Measurements from ENCODE around the gene NCBP1.
"Not testable (repeated sequence)": the region's sequence is repeated elsewhere in the genome, so short reads cannot be mapped to it uniquely, and the experiment has no call there.

NCBP1 gene, protein sequence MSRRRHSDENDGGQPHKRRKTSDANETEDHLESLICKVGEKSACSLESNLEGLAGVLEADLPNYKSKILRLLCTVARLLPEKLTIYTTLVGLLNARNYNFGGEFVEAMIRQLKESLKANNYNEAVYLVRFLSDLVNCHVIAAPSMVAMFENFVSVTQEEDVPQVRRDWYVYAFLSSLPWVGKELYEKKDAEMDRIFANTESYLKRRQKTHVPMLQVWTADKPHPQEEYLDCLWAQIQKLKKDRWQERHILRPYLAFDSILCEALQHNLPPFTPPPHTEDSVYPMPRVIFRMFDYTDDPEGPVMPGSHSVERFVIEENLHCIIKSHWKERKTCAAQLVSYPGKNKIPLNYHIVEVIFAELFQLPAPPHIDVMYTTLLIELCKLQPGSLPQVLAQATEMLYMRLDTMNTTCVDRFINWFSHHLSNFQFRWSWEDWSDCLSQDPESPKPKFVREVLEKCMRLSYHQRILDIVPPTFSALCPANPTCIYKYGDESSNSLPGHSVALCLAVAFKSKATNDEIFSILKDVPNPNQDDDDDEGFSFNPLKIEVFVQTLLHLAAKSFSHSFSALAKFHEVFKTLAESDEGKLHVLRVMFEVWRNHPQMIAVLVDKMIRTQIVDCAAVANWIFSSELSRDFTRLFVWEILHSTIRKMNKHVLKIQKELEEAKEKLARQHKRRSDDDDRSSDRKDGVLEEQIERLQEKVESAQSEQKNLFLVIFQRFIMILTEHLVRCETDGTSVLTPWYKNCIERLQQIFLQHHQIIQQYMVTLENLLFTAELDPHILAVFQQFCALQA
- 32.7 to 99.1 (median 71.1) reads per million in 17 experiments for total RNA-seq

DNA sequence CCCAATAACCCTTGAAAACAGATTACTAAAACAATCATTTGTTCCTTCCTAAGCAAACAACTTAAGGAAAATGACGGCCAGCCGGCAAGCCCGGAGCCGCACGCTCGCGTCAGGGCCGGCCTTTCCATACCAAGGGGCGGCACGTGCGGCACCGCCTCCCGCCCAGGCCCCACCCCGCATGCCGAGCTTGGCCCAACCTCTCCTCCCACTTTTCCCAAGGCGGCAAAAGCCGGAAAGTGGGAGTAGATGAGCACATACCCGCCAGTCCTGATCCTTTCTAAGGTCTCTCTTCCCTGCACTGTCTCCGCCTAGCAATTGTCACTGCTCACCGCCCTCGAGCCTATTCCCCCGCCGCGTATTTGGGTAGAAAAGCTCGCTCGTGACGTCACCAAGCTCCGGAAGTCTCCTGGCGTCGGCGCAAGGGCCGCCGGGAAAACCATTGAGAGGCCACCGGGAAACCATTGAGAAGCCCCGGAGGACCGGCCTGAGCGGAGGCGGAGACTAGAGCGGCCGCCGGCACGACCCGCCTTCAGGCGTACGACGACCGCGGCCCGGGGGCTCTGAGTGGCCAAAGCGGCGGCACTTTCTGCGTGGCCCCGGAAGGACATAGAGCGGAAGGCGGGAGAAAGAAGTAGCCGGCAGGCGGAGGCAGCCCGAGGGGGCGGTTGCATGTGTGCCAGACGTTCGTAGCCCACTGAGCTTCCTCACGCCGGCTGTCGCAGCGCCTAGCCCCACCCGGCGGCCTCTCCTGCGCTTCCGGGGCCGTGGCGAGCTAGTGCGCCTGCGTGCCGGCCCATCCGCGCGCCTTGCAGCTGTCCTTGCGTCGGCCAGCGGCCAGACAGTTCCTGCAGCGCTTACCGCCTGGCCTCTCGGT, at the start of gene NCBP1, which contains the start of gene TSTD2:
TSS of gene NCBP1 (plus strand) at position 837 of the 874 bp plus-strand sequence. CDS start 61 bp downstream, outside the sequence.
TSS of gene TSTD2 (minus strand) at position 384 of the 874 bp plus-strand sequence. CDS start 5,806 bp downstream, outside the sequence.
- peak; percentile 98 to 99 (median 99) for DNase-seq

DNA sequence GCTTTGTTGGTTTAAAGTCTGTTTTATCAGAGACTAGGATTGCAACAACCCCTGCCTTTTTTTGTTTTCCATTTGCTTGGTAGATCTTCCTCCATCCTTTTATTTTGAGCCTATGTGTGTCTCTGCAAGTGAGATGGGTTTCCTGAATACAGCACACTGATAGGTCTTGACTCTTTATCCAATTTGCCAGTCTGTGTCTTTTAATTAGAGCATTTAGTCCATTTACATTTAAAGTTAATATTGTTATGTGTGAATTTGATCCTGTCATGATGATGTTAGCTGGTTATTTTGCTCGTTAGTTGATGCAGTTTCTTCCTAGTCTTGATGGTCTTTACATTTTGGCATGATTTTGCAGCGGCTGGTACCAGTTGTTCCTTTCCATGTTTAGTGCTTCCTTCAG, 48.8 kb upstream of the NCBP1 start:
- not testable (repeated sequence) for DNase-seq

DNA sequence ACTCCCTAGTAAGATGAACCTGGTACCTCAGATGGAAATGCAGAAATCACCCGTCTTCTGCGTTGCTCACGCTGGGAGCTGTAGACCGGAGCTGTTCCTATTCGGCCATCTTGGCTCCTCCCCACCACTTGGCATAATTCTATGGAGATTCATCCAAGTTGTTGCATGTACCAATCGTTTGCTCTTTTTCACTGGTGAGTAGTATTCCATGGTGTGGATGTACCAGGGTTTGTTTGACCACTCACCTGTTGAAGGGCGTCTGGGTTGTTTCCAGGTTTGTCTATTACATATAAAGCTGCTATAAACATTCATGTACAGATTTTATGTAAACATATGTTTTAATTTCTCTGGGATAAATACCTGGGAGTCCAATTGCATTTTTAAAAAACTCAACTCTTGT, 46.7 kb upstream of the NCBP1 start:
- not testable (repeated sequence) for DNase-seq

DNA sequence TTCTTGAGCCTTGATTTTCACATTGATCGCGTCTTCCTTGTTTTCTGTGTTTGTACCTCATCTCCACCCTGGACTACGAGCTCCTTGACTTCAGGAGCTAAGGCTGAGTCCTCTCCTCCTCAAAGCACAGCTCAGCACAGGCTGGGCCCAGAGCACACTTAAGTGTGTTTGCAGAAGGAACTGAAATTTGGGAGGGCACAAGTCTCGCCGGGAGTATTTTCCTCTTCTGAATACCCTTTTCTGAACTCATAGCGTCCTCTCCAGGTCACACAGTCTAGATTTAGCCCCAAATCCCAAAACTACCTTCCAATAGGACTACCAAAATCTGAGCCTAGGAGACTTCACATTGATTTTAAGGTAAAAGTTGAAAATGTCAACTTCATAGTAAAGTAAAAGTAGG, 42.1 kb upstream of the NCBP1 start:
- peak in 1 of 4 experiments; percentile 14 for DNase-seq

DNA sequence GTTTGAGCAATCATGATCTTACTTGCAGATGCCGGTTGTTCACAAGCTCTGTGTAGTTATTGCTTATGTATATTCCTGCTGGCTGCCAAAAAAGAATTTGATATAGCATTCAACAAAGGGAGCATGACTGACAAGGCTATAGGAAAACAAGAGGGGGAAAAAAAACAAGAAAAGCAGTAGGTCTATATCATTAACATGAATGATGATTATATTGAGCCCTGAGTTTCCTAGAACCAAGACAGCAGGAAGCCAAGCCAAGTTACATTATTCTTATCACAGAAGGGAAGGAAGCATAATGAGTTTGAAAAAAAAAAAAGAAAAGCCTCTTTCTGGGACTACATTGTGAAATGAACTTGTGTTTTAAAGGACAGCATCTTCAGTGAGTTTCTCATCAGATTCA, 41.5 kb upstream of the NCBP1 start:
- no peak for DNase-seq

DNA sequence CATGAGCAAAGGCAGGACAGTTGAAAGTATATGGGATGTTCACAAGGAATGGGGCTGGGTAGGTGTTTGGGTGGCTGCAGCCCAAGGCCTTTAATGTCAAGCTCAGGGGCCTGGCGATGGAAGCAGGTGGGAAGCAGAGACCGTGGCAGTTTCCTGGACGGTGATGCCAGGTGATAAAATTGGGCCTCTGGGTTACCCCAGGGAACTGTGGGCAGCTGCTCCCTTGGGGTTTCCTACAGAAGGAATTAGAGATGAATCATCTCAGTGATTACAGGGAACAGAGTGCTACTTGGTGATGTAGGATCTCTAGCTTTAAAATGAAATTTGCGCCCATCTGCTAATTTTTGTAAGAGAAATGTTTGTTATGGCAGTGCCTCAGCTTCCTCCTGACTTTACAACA, 39.7 kb upstream of the NCBP1 start:
- no peak for DNase-seq

DNA sequence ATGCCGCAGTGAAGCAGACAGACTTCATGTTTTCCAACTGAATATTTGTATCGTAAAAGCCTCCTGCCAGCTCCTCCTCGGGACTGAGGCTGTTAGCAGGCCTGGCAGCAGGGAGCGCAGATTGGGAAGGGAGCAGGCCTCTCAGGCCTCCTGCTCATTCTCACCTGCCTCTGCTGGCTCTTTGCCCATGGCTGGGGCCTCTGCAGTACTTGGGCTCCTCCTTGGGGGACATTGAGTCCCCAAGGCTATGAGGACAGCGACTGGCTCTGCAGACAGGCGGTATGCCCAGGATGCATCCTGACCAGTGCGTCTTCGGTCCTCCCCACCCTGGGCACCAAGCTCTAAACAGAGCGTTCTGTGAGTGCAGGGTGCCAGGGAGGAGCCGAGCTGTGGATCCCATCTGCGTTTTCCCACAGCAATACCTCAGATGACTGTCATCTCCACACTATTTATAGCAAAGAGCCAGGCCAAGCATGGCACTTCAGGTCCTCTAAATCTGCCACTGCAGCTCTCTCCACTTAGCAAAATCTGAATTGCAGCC, 39.2 kb upstream of the NCBP1 start:
- no peak for DNase-seq

DNA sequence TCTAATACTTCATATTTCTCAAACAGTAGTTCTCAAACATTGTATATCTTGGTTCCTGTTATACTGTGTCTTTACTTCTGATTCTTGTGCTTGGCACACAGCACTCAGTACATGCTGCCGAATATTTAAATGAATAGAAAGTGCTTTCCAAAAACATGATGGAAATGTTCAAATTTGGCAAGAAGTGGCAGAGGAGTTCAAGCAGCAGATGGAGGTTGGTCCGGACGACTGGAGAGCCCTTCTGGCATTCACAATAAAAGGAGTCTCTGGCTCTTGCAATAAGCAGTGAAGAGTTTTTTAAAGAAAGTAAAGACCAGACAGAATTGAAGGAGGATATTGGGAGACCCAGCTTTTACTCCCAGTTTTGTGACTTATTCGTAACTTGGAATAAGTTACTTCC, 36.7 kb upstream of the NCBP1 start:
- no peak for DNase-seq

DNA sequence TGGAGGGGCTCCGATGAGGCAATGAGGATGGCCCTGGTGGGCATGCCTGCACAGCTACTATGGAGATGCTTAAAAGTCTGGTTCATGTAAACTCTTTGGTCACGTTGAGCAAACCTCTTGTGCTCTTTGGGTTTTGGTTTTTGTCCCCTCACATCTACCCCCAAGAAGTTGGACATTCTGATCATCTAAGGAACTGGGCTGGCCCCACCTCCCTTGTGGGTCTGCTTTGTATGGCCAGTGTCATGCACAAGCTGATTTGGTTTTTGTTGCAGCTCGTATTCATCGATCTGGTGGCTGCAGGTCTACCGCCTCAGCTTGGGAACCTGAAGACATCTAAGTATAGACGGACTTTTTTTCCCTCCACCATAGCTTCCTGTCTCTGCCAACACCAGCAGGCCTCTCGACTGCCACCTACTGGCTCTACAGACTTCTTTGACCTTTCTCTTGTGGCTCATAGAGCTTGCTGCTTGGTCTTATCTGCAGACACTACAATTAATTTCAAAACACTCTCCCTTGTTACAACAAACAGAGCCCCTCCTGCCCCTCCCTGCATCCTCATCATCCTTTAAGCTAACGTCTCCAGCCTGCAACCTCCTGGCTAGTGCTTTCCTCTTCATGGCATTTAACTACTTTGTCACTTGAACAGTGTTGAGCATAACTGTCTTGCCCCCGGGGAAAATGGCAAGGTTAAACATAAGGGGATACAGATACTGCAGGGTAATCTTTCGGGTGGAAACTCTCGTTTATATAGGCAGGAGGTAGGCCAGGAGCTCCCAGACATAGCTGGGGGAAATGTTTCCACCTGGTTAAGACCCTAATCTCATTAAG, 34.9 kb upstream of the NCBP1 start:
- peak; percentile 79 to 86 (median 84) for DNase-seq

DNA sequence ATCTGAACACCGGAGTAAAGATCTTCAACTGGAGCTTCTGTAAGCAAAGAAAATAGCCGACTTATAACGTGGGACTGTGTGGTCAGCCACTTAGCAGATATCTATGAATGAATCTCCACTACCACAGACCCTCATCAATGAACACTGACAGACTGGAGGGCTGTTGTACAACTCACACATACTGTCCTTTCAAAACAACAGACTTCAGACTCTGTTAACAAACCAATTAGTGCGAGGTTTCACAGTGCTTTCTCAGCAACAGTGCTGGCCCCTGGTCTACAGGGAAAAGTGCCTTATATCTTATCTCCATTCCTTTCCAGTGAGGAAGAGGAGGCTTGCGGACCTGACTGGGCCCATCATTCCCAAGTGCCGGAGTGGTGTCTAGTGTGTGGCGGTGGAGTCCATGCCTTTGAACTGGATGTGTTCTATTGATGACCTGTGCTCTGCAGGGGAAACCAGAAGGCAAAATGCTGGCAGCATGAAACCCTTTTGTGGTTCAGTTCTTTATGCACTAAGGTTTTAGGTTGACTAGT, 34.2 kb upstream of the NCBP1 start:
- no peak for DNase-seq

DNA sequence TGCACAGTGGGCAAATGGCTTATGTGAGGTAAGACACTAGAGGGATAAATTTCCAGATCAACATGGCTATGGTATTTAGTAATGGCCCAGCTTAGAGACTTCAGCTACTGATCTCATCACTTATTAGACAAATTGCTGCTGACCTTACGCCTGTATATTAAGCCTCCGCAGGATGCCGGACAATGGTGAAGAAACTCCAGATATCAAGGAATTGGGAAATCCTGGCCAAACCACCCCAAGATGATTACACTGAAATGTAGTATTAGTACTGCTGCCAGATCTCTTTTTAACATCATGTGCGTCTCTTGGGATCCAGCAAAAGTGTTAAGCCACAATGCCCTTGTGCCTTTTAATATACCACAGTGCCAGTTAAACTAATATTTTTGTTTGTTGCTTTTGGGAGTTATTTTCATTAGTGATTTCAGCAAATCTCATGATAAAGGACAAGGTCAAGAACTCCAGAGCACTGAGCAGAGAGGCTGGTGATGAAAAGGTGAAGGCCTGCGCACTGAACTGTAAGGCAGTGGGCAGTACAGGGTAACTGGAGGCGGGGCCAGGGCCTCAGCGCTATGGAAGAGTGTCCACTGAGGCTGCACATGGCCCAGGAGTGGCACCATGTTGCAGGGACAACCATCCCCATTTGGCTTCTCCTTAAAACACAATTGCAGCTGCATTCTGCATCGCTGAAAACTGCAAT, 32.9 kb upstream of the NCBP1 start:
- no peak for DNase-seq

DNA sequence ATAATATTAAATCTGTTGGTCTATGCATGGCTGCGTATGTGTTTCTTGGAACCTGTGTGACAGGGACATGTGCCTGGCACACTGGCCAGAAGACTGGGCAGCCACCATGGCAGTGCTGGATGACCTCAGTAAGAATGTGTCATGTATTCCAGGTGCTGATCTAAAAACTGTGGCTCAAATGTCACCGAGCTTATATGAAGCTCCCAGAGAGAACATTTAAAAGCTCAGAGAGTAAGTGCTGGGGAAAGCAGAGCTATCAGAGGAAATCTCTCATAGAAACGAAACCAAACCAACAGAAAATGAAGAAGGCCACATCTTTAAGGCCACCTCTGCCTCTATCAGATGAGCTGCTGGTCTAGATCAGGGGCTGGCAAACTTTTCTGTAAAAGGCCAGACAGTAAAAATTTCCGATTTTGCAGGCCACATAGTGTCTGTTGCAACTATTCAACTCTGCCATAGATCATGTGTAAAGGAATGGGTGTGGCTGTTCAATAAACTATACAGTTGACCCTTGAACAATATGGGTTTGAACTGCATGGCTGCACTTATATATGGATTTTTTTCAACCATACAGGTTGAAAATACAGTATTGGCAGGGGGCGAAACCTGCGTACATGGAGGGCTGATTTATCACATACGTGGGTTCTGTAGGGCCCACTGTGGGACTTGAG, 32.3 kb upstream of the NCBP1 start:
- DNase-seq, result no peak

DNA sequence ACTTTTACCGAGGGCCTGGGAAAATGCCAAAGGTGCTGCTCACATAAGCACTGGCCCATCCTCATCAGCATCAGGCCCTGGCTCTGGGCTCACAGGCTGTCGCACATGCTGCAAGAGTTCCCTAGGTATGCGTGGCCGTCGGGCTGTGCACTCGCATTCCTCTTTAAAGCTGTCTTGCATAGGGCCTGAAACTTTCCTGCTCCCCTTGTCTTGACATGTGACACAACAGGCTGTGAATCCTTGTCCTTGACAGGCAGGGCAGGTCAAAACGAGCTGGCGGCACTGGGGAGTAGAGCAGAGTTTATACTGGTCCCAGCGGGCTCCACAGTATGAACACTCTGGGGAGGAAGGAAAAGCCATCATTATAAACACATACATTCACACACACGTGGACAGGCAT, 31.2 kb upstream of the NCBP1 start:
- DNase-seq, result no peak

DNA sequence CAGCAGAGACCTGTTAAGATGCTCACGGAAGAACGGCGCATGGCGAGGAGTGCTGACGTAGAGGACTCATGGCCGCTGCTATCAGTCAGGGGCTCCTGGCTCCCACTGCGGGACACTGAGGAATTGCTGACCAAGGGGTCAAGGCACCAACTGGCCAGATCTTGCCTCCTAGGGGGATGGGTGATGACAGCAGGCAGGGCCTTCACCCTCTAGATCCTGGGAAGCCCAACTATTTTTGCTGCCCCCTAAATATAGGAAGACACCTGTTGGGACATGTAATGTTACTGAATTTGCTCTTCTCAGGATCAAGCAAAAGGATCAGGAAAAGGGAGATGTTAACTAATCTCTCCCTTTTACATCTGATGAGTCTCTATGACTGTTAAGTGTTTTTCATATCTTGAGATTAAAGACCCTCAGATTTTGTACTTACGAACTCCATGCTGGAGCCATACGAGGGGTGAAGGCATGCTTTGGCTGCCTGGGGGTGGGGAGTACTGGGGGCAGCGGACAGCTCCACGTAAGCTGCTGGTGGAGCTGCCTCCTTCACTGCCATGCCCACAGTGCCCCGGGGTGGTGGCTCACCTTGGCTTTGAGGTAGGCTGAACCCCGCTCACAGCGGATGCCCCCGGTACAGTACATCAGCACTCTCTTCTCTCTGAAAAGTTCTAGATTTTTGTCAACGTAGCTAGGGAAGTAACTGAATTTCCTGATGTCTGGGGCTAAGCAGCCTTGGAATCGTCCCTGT, 28.5 kb upstream of the NCBP1 start:
- no peak for DNase-seq

DNA sequence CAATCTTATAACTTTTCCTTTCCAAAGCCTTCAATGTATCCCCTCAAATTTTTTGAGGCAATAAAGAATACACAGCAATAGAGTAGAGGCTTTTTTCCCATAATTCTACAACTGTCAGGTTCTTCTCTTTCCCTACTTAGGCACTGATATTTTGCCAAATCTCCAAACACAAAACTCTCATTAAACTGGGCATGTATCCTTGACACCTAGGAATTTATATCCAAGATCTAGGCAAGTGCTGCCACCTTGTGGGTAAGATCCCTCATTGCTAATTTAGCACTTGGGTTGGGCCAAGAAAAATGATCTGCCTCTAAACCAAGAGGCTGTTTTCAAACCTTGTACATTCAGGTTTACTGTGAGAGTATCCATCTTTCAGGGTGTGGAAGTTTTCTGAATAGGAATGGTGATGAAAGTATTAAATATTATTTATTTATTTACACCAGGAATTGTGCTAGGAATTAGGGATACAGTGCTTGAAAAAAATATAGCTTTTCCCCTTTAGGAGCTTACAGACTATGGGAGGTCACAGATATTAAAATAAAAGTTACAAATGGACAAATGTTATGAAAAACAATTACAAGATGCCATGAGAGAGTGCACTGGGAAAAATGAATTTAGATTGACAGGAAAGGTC, 18.1 kb upstream of the NCBP1 start:
- DNase-seq, result peak; percentile 73 to 78 (median 73)

DNA sequence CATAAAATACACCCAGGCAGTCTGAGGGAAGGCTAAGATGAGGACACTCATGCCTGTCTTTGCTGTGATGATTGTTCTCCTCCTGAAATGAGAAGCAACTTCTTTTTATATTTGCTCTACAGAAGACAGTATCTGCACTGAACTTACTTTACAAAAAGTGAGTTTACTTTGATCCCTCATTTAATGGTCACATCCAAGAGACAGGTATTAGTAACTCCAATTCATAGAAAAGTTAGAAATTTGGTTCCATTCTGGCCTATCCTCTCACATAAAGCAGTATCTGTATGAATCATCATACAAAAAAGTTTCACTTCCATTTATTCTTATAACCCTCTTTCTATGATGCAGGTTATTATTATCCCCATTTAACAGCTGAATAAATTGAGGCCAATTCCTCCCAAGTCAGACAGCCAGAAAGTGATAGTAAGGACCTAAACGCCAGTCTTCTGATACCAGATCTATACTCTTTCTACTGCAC, 15.6 kb upstream of the NCBP1 start:
- DNase-seq, result no peak

DNA sequence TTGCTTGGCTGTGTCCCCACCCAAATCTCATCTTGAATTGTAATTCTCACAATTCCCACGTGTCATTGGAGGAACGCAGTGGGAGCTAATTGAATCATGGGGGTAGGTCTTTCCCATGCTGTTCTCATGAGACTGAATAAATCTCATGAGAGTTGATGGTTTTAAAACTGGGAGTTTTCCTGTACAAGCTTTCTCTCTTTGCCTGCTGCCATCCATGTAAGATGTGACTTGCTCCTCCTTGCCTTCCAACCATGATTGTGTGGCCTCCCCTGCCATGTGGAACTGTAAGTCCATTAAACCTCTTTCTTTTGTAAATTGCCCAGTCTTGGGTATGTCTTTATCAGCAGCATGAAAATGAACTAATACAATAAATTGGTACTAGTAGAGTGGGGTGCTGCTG, 13.6 kb upstream of the NCBP1 start:
- DNase-seq, result not testable (repeated sequence)

DNA sequence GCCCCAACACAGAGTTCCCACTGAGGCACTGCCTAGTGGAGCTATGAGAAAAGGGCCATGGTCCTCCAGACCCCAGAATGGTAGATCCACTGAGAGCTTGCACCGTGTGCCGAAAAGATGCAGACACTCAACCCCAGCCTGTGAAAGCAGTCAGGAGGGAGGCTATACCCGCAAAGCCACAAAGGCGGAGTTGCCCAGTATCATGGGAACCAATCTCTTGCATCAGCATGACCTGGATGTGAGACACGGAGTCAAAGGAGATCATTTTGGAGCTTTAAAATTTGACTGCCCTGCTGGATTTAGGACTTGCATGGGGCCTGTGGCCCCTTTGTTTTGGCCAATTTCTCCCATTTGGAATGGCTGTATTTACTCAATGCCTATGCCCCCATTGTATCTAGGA, 11.1 kb upstream of the NCBP1 start:
- not testable (repeated sequence) for DNase-seq

Data from suppressor macrophage (primary cell).